Lung (tissue), 12 donors: ENCODE data around the gene PARVB. TPM values are rescaled to one million over a fixed set of nuclear protein-coding genes. Genes with fewer than 3 reads are reported as not detected.

Experiments
- ATAC-seq: fragments of 200-7000 bp; cut with Tn5 transposase; one replicate; pipeline ENCODE4 v1.9.1; 2020; ENCODE audit warnings: moderate number of reproducible peaks; ENCODE audit not compliant: insufficient read depth, low FRiP score
- DNase-seq, 3 donors: peaks; one replicate each; pipeline ENCODE4 v3.0.0-alpha.2; 2013 to 2017
- H3K27ac ChIP-seq, 2 donors: one replicate each; pipeline ENCODE4 v1.5.1; 2013; ENCODE audit warnings: mild to moderate bottlenecking in 2 of 2, moderate library complexity in 2 of 2, control low read depth in 1 of 2, inconsistent platforms in 1 of 2, low read depth in 1 of 2, low read length in 1 of 2
- H3K27me3 ChIP-seq, 3 donors: one replicate each; pipeline ENCODE4 v1.5.1; 2013; ENCODE audit warnings: low read length in 2 of 3; ENCODE audit not compliant: control insufficient read depth in 3 of 3, insufficient read depth in 3 of 3
- H3K36me3 ChIP-seq, 4 donors: one replicate each; pipeline ENCODE4 v1.5.1; 2013; ENCODE audit warnings: low read length in 4 of 4, mild to moderate bottlenecking in 1 of 4, moderate library complexity in 1 of 4; ENCODE audit not compliant: control insufficient read depth in 4 of 4, insufficient read depth in 4 of 4
- H3K4me1 ChIP-seq, 5 donors: one replicate each; pipeline ENCODE4 v1.5.1; 2013; ENCODE audit warnings: low read length in 5 of 5, mild to moderate bottlenecking in 2 of 5, moderate library complexity in 1 of 5; ENCODE audit not compliant: control insufficient read depth in 5 of 5, insufficient read depth in 5 of 5
- H3K4me3 ChIP-seq: one replicate; pipeline ENCODE4 v1.5.1; 2013; ENCODE audit warnings: mild to moderate bottlenecking, control low read depth, moderate library complexity
- H3K9ac ChIP-seq, 2 donors: one replicate each; pipeline ENCODE4 v1.5.1; 2013; ENCODE audit warnings: low read length in 2 of 2, control low read depth in 1 of 2; ENCODE audit not compliant: insufficient read depth in 1 of 2
- H3K9me3 ChIP-seq, 4 donors: one replicate each; pipeline ENCODE4 v1.5.1; 2013; ENCODE audit warnings: low read length in 3 of 4, mild to moderate bottlenecking in 1 of 4, moderate library complexity in 1 of 4; ENCODE audit not compliant: control insufficient read depth in 4 of 4, insufficient read depth in 3 of 4
- WGBS, 2 donors: extraction: QIAGEN DNeasy Blood & Tissue Kit; methylation state at CpG; one replicate each; pipeline ENCODE4 v1.1.7; 2013; 5-methylcytosine and 5-hydroxymethylcytosine counted together
- polyA plus RNA-seq, 2 donors: library from polyadenylated mRNA; stranded (reverse); fragments of 200-250 nt; gene quantifications; one replicate each; pipeline ENCODE4 v1.2.1, GENCODE V29; 2013
- total RNA-seq, 2 donors: library from RNA; depleted of rRNA in 1 of 2; stranded (reverse); fragments of >200 nt in 1 of 2; gene quantifications; one replicate each; pipeline ENCODE4 v1.2.1, GENCODE V29; 2014 to 2021
- TF ChIP-seq, protein P1 (sequence below): IDR thresholded peaks from 2 replicates; pipeline ENCODE4 v1.5.1; 2012; ENCODE audit warnings: mild to moderate bottlenecking; ENCODE audit errors: control extremely low read depth, extremely low read depth
- donor health status: control.
- donor health status: control.
- donor health status: Bipolar disorder and iron deficiency.
- donor health status: healthy.
- donor health status: DM: yes; HTN: yes; CAD: no.

PARVB gene
- total and polyA plus RNA-seq, 4 donors, result 16.9 to 64.2 (median 49.7) TPM

- Histone ChIP-seq H3K4me3 (no peak overlapping the region), H3K27ac (no peak overlapping the region), H3K27me3 (no peaks in the 10 kb centered on the region), H3K9me3 (peaks cover 0 to 10% (median 3%) of the 10 kb centered on the region in 4 donors), H3K4me1 (peaks cover 0 to 16% (median 0%) of the 10 kb centered on the region in 5 donors), H3K9ac (no peak overlapping the region), H3K36me3 (no peaks in the 10 kb centered on the region)
- ATAC-seq (no peak), DNase-seq (no peak)
- WGBS, 2 donors, result 83 to 90% methylated on average over 4 of the region's 4 CpGs
- TF ChIP-seq, protein P1, sequence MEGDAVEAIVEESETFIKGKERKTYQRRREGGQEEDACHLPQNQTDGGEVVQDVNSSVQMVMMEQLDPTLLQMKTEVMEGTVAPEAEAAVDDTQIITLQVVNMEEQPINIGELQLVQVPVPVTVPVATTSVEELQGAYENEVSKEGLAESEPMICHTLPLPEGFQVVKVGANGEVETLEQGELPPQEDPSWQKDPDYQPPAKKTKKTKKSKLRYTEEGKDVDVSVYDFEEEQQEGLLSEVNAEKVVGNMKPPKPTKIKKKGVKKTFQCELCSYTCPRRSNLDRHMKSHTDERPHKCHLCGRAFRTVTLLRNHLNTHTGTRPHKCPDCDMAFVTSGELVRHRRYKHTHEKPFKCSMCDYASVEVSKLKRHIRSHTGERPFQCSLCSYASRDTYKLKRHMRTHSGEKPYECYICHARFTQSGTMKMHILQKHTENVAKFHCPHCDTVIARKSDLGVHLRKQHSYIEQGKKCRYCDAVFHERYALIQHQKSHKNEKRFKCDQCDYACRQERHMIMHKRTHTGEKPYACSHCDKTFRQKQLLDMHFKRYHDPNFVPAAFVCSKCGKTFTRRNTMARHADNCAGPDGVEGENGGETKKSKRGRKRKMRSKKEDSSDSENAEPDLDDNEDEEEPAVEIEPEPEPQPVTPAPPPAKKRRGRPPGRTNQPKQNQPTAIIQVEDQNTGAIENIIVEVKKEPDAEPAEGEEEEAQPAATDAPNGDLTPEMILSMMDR, result no peak
These were observed 186.6 kb downstream of the PARVB start for GRCh38 chr22:44210722-44211121.

DNA sequence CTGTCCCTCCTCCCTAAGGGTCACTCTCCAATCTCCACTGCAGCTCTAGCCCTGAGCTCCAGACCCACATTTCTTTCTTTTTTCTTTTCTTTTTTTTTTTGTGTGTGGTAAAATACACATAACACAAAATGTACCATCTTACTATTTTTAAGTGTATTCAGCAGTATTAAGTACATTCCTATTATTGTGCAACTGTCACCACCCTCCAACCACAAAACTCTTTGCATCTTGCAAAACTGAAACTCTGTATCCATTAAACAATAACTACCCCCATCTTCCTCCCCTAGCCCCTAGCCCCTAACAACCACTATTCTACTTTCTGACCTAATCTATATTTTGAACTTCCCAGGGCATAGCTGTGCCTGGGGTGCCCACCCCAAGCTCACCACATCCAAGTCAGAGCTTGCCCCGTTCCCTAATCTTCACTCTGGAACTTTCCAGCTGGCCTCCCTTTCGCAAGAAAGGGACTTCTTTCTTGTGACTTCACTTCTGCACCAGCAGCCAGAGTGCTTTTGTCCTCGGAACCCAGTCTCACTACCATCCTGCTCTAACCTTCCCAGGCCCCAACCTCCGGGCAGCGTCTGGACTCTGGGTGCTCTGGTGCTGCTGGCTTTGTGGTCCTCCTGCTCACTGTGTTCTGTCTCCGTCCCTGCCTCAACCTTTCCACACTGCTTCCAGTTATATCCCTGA is 187.3 kb downstream of the PARVB start:
- TF ChIP-seq, protein P1, result no peak

GRCh38 chr22:44211946-44212930 is 188.1 kb downstream of the PARVB start:
- peak; percentile 45 to 84 (median 57) for DNase-seq
- TF ChIP-seq, protein P1, result no peak
- ATAC-seq, result no peak

More for the DNA sequence above, 187.3 kb downstream of the PARVB start:
- Histone ChIP-seq H3K9ac (peak overlapping the region in 1 of 2 donors; percentile 23), H3K27me3 (no peaks in the 10 kb centered on the region), H3K9me3 (peaks cover 0 to 10% (median 3%) of the 10 kb centered on the region in 4 donors), H3K4me3 (no peak overlapping the region), H3K36me3 (no peaks in the 10 kb centered on the region), H3K27ac (no peak overlapping the region), H3K4me1 (peaks cover 0 to 16% (median 0%) of the 10 kb centered on the region in 5 donors)
- WGBS, 2 donors, result 66 to 67% methylated on average over 6 of the region's 6 CpGs
- ATAC-seq (no peak), DNase-seq (peak; percentile 15 to 47 (median 26))

More at GRCh38 chr22:44211946-44212930, 188.1 kb downstream of the PARVB start:
- peaks cover 0 to 10% (median 4%) of the 10 kb centered on the region in 4 donors for H3K9me3 ChIP-seq
- WGBS, 2 donors, result 48 to 66% methylated on average over 12 of the region's 12 CpGs
- no peak overlapping the region for H3K27ac ChIP-seq
- no peak overlapping the region for H3K9ac ChIP-seq
- peaks cover 0 to 16% (median 0%) of the 10 kb centered on the region in 5 donors for H3K4me1 ChIP-seq
- no peak overlapping the region for H3K4me3 ChIP-seq
- no peaks in the 10 kb centered on the region for H3K36me3 ChIP-seq
- no peaks in the 10 kb centered on the region for H3K27me3 ChIP-seq
